ENCODE data around the gene GHITM. TPM values are rescaled to one million over a fixed set of nuclear protein-coding genes. Genes with fewer than 3 reads are reported as not detected.

The GHITM gene
- total RNA-seq, 2 donors from 2014 or later: 84.5 to 85.8 TPM

DNA sequence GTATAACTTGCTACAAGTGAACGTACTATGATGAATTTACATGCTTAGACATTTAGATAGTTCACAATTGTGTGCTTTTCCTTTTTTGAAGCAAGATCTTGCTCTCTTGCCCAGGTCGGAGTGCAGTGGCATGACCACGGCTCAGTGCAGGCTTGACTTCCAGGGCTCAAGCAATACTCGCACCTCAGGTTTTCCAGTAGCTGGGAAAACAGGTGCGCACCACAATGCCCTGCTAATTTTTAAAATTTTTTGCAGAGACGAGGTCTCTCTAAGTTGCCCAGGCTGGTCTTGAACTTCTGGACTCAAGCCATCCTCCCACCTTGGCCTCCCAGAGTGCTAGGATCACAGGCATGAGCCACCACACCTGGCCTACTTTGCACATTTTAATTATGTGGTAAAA, 36.1 kb downstream of the GHITM start:
- TF ChIP-seq, protein P1, sequence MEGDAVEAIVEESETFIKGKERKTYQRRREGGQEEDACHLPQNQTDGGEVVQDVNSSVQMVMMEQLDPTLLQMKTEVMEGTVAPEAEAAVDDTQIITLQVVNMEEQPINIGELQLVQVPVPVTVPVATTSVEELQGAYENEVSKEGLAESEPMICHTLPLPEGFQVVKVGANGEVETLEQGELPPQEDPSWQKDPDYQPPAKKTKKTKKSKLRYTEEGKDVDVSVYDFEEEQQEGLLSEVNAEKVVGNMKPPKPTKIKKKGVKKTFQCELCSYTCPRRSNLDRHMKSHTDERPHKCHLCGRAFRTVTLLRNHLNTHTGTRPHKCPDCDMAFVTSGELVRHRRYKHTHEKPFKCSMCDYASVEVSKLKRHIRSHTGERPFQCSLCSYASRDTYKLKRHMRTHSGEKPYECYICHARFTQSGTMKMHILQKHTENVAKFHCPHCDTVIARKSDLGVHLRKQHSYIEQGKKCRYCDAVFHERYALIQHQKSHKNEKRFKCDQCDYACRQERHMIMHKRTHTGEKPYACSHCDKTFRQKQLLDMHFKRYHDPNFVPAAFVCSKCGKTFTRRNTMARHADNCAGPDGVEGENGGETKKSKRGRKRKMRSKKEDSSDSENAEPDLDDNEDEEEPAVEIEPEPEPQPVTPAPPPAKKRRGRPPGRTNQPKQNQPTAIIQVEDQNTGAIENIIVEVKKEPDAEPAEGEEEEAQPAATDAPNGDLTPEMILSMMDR (conservative IDR thresholded peaks at IDR 0.05): no peak
- Mint-ChIP-seq H3K27me3 (ENCODE audit: insufficient read depth) (peaks cover 10% of the 10 kb centered on the region), H3K36me3 (ENCODE audit: low read depth) (no peaks in the 10 kb centered on the region), H3K27ac (no peak overlapping the region), H3K4me1 (no peaks in the 10 kb centered on the region), H3K9me3 (peaks cover 7% of the 10 kb centered on the region), H3K4me3 (no peak overlapping the region)
- Histone ChIP-seq H3K27me3 (ENCODE audit: control insufficient read depth, insufficient read depth, low read length, poor library complexity, severe bottlenecking) (no peaks in the 10 kb centered on the region), H3K9ac (ENCODE audit: extremely low read depth, low read length, poor library complexity, severe bottlenecking) (no peak overlapping the region), H3K27ac (ENCODE audit: low read depth, low read length) (no peak overlapping the region), H3K36me3 (ENCODE audit: control insufficient read depth, insufficient read depth, low read length) (no peaks in the 10 kb centered on the region), H3K4me1 (ENCODE audit: control insufficient read depth, insufficient read depth, low read length) (no peaks in the 10 kb centered on the region), H3K4me3 (ENCODE audit: low read length) (no peak overlapping the region), H3K9me3 (ENCODE audit: control insufficient read depth, low read length) (no peaks in the 10 kb centered on the region)
- DNase-seq: no peak
- WGBS, 2 experiments (ENCODE audit: insufficient coverage in 1 of 2, insufficient read length in 1 of 2): 93 to 94% methylated on average over 6 of the region's 6 CpGs

DNA sequence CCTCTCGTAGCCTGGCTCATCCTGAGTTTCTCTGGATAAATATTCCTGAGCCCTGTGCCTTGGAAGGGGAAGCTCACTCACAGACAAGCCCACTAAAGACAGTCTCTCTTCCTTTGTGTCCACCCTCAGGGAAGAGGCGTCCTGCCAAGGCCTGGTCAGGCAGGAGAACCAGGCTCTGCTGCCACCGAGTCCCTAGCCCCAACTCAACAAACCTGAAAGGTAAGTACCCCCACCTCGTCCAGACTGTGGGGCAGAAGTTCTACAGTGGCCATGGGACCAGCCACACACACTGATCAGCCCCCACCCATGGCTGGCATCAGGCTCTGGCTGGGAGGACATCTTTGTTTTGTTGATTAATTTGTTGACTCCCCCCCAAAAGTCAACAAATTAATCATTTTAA, 37.0 kb downstream of the GHITM start:
- no peak overlapping the region for H3K4me3 ChIP-seq (ENCODE audit: low read length)
- H3K27ac Mint-ChIP-seq: no peak overlapping the region
- H3K36me3 ChIP-seq (ENCODE audit: control insufficient read depth, insufficient read depth, low read length): no peaks in the 10 kb centered on the region
- WGBS, 2 experiments (ENCODE audit: insufficient coverage in 1 of 2, insufficient read length in 1 of 2): 77 to 100% methylated on average over 1 to 4 of the region's 4 CpGs
- no peak overlapping the region for H3K4me3 Mint-ChIP-seq
- H3K4me1 Mint-ChIP-seq: no peaks in the 10 kb centered on the region
- H3K27me3 Mint-ChIP-seq (ENCODE audit: insufficient read depth): peaks cover 8% of the 10 kb centered on the region
- TF ChIP-seq, protein P1 (conservative IDR thresholded peaks at IDR 0.05): no peak
- no peaks in the 10 kb centered on the region for H3K4me1 ChIP-seq (ENCODE audit: control insufficient read depth, insufficient read depth, low read length)
- no peaks in the 10 kb centered on the region for H3K36me3 Mint-ChIP-seq (ENCODE audit: low read depth)
- H3K9me3 Mint-ChIP-seq: peaks cover 14% of the 10 kb centered on the region
- H3K9me3 ChIP-seq (ENCODE audit: control insufficient read depth, low read length): no peaks in the 10 kb centered on the region
- H3K9ac ChIP-seq (ENCODE audit: extremely low read depth, low read length, poor library complexity, severe bottlenecking): no peak overlapping the region
- H3K27ac ChIP-seq (ENCODE audit: low read depth, low read length): no peak overlapping the region
- H3K27me3 ChIP-seq (ENCODE audit: control insufficient read depth, insufficient read depth, low read length, poor library complexity, severe bottlenecking): no peaks in the 10 kb centered on the region
- no peak for DNase-seq

DNA sequence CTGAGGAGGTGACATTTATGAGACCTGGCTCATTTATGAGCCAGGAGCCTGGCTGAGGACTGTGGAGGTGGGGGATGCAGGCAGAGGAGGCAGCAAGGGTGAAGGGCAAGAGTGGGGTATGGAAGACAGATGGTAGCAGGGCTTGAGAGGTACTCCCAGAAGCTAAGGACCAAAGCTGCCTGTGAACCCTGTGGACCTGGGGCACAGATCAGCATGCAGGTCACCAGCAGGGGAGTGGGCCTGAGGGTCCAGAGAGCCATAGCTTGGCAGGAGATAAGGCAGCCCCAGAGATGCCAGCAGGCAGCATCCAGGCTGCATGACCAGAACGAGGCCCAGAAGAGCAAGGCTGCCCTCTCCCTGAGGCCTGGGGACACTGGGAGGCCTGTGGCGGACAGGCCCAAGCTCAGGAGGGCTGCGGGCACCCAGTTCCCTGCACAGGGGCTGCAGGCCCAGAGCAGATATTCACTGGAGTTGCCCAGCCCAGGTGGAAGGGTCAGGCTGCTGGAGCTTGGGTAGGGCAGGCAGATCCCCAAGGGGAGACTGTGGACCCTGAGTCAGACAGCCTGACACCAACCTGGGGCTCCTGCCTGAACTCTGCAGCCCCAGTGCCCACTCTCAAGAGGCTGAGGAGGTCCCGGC, 37.6 kb downstream of the GHITM start:
- Mint-ChIP-seq H3K27me3 (ENCODE audit: insufficient read depth) (peaks cover 7% of the 10 kb centered on the region), H3K4me3 (no peak overlapping the region), H3K9me3 (peaks cover 17% of the 10 kb centered on the region), H3K36me3 (ENCODE audit: low read depth) (no peaks in the 10 kb centered on the region), H3K4me1 (no peaks in the 10 kb centered on the region), H3K27ac (no peak overlapping the region)
- Histone ChIP-seq H3K27ac (ENCODE audit: low read depth, low read length) (no peak overlapping the region), H3K9ac (ENCODE audit: extremely low read depth, low read length, poor library complexity, severe bottlenecking) (no peak overlapping the region), H3K9me3 (ENCODE audit: control insufficient read depth, low read length) (no peaks in the 10 kb centered on the region), H3K27me3 (ENCODE audit: control insufficient read depth, insufficient read depth, low read length, poor library complexity, severe bottlenecking) (no peaks in the 10 kb centered on the region), H3K4me3 (ENCODE audit: low read length) (no peak overlapping the region), H3K36me3 (ENCODE audit: control insufficient read depth, insufficient read depth, low read length) (no peaks in the 10 kb centered on the region), H3K4me1 (ENCODE audit: control insufficient read depth, insufficient read depth, low read length) (no peaks in the 10 kb centered on the region)
- TF ChIP-seq, protein P1 (conservative IDR thresholded peaks at IDR 0.05): no peak
- no peak for DNase-seq
- WGBS, 2 experiments (ENCODE audit: insufficient coverage in 1 of 2, insufficient read length in 1 of 2): 88% methylated on average over 4 of the region's 4 CpGs; no CpG with 5 or more reads in 1 of the 2 experiments

All from endodermal cell (in vitro differentiated cells).